Measurements from ENCODE around the gene KDELR3. TPM values are rescaled to one million over a fixed set of nuclear protein-coding genes. Genes with fewer than 3 reads are reported as not detected.

KDELR3 gene
- total RNA-seq, 3 donors from 2014 or later: 8.9 to 18.0 (median 14.9) TPM

- intact Hi-C loops (cut with DNase I; ENCODE audit: low total_unique reads): no loop called here
- no peak for TF ChIP-seq CTCF (IDR thresholded peaks at IDR 0.05)
- TF ChIP-seq POLR2AphosphoS5 (IDR thresholded peaks at IDR 0.05): peak in 1 of 3 donors; percentile 7
- no peak overlapping the region for H3K4me3 ChIP-seq
- H3K27ac ChIP-seq: peak overlapping the region; percentile 38 to 42
- H3K27me3 ChIP-seq: no peaks in the 10 kb centered on the region
- H3K9me3 ChIP-seq: no peaks in the 10 kb centered on the region
- H3K36me3 ChIP-seq: peaks cover 17% of the 10 kb centered on the region
- no peak for DNase-seq (ENCODE audit: low spot score in 2 of 2)
- no peaks in the 10 kb centered on the region for H3K4me1 ChIP-seq
Measured at GRCh38 chr22:38490475-38490874, 22.6 kb downstream of the KDELR3 start.

- peak overlapping the region; percentile 38 to 42 for H3K27ac ChIP-seq
- DNase-seq (ENCODE audit: low spot score in 2 of 2): no peak
- H3K36me3 ChIP-seq: peaks cover 17% of the 10 kb centered on the region
- H3K27me3 ChIP-seq: no peaks in the 10 kb centered on the region
- TF ChIP-seq CTCF (IDR thresholded peaks at IDR 0.05) (no peak), POLR2A (IDR thresholded peaks at IDR 0.05) (no peak), POLR2AphosphoS5 (IDR thresholded peaks at IDR 0.05) (no peak)
- H3K4me1 ChIP-seq: no peaks in the 10 kb centered on the region
- H3K9me3 ChIP-seq: no peaks in the 10 kb centered on the region
- intact Hi-C loops (cut with DNase I; ENCODE audit: low total_unique reads): no loop called here
- no peak overlapping the region for H3K4me3 ChIP-seq
Measured at GRCh38 chr22:38490915-38491314, 23.0 kb downstream of the KDELR3 start.

- H3K36me3 ChIP-seq: peaks cover 17% of the 10 kb centered on the region
- no peak for DNase-seq (ENCODE audit: low spot score in 2 of 2)
- intact Hi-C loops (cut with DNase I; ENCODE audit: low total_unique reads): no loop called here
- H3K4me1 ChIP-seq: no peaks in the 10 kb centered on the region
- no peaks in the 10 kb centered on the region for H3K27me3 ChIP-seq
- no peaks in the 10 kb centered on the region for H3K9me3 ChIP-seq
- TF ChIP-seq CTCF (IDR thresholded peaks at IDR 0.05) (no peak), POLR2AphosphoS5 (IDR thresholded peaks at IDR 0.05) (no peak), POLR2A (IDR thresholded peaks at IDR 0.05) (no peak)
- H3K4me3 ChIP-seq: no peak overlapping the region
- no peak overlapping the region for H3K27ac ChIP-seq
Measured at GRCh38 chr22:38491707-38492348, 23.9 kb downstream of the KDELR3 start.

- no peaks in the 10 kb centered on the region for H3K27me3 ChIP-seq
- peaks cover 25% of the 10 kb centered on the region for H3K36me3 ChIP-seq
- no peak for TF ChIP-seq CTCF (IDR thresholded peaks at IDR 0.05)
- TF ChIP-seq POLR2AphosphoS5 (IDR thresholded peaks at IDR 0.05): no peak
- TF ChIP-seq POLR2A (IDR thresholded peaks at IDR 0.05): no peak
- no peaks in the 10 kb centered on the region for H3K9me3 ChIP-seq
- no peak for DNase-seq (ENCODE audit: low spot score in 2 of 2)
- H3K27ac ChIP-seq: no peak overlapping the region
- no peak overlapping the region for H3K4me3 ChIP-seq
- intact Hi-C loops (cut with DNase I; ENCODE audit: low total_unique reads): no loop called here
- no peaks in the 10 kb centered on the region for H3K4me1 ChIP-seq
Measured at GRCh38 chr22:38494498-38494897, 26.6 kb downstream of the KDELR3 start.

- Histone ChIP-seq H3K4me1 (no peaks in the 10 kb centered on the region), H3K4me3 (no peak overlapping the region), H3K27ac (no peak overlapping the region), H3K9me3 (no peaks in the 10 kb centered on the region), H3K36me3 (peaks cover 25% of the 10 kb centered on the region), H3K27me3 (no peaks in the 10 kb centered on the region)
- intact Hi-C loops (cut with DNase I; ENCODE audit: low total_unique reads): no loop called here
- no peak for DNase-seq (ENCODE audit: low spot score in 2 of 2)
- no peak for TF ChIP-seq POLR2AphosphoS5 (IDR thresholded peaks at IDR 0.05)
- no peak for TF ChIP-seq POLR2A (IDR thresholded peaks at IDR 0.05)
- no peak for TF ChIP-seq CTCF (IDR thresholded peaks at IDR 0.05)
Measured at GRCh38 chr22:38494939-38495338, 27.0 kb downstream of the KDELR3 start.

All from breast epithelium (tissue), 4 donors.